LNCaP clone FGC (cell line): ENCODE data around the gene BIVM.

Source experiments
- DNase-seq: peaks from one replicate; pipeline ENCODE4 v3.0.0-alpha.2; 2011; ENCODE audit warnings: low read depth
- H3K4me3 ChIP-seq: 2 replicates; pipeline ENCODE4 v1.5.1; 2011; ENCODE audit warnings: mild to moderate bottlenecking, low read depth, low read length, control low read depth
- CTCF ChIP-seq: IDR thresholded peaks from 2 replicates; pipeline ENCODE4 v1.5.1; 2012; ENCODE audit warnings: mild to moderate bottlenecking; ENCODE audit not compliant: control insufficient read depth, insufficient read depth; ENCODE audit errors: extremely low read depth

The BIVM gene

GRCh38 chr13:102848956-102849355 is 50.0 kb downstream of the BIVM start:
- no peak for DNase-seq
- H3K4me3 ChIP-seq = no peak overlapping the region
- no peak for TF ChIP-seq CTCF

- DNase-seq = no peak
- TF ChIP-seq CTCF = no peak
- no peak overlapping the region for H3K4me3 ChIP-seq
Measured at GRCh38 chr13:102852556-102852955, 53.6 kb downstream of the BIVM start.

GRCh38 chr13:102854675-102855074 is 55.8 kb downstream of the BIVM start:
- H3K4me3 ChIP-seq = no peak overlapping the region
- no peak for TF ChIP-seq CTCF
- DNase-seq = no peak

- TF ChIP-seq CTCF = no peak
- no peak for DNase-seq
Measured at GRCh38 chr13:102856557-102856956, 57.6 kb downstream of the BIVM start.

GRCh38 chr13:102862624-102863210 is 63.8 kb downstream of the BIVM start:
- H3K4me3 ChIP-seq = no peak overlapping the region
- no peak for DNase-seq
- no peak for TF ChIP-seq CTCF

More at GRCh38 chr13:102856557-102856956, 57.6 kb downstream of the BIVM start:
- no peak overlapping the region for H3K4me3 ChIP-seq

- H3K4me3 ChIP-seq = no peak overlapping the region
- no peak for TF ChIP-seq CTCF
- no peak for DNase-seq
Measured at GRCh38 chr13:102863590-102863989, 64.7 kb downstream of the BIVM start.

GRCh38 chr13:102868366-102868936 is 69.5 kb downstream of the BIVM start:
- no peak for DNase-seq
- no peak for TF ChIP-seq CTCF
- H3K4me3 ChIP-seq = no peak overlapping the region
